ENCODE data around the gene NUB1. TPM values are rescaled to one million over a fixed set of nuclear protein-coding genes. Genes with fewer than 3 reads are reported as not detected.
A peak's percentile ranks its signal among the peaks of the same experiment; 100 is the strongest.

The NUB1 gene
- total and polyA plus RNA-seq, 12 donors: 22.5 to 127 (median 48.6) TPM

DNA sequence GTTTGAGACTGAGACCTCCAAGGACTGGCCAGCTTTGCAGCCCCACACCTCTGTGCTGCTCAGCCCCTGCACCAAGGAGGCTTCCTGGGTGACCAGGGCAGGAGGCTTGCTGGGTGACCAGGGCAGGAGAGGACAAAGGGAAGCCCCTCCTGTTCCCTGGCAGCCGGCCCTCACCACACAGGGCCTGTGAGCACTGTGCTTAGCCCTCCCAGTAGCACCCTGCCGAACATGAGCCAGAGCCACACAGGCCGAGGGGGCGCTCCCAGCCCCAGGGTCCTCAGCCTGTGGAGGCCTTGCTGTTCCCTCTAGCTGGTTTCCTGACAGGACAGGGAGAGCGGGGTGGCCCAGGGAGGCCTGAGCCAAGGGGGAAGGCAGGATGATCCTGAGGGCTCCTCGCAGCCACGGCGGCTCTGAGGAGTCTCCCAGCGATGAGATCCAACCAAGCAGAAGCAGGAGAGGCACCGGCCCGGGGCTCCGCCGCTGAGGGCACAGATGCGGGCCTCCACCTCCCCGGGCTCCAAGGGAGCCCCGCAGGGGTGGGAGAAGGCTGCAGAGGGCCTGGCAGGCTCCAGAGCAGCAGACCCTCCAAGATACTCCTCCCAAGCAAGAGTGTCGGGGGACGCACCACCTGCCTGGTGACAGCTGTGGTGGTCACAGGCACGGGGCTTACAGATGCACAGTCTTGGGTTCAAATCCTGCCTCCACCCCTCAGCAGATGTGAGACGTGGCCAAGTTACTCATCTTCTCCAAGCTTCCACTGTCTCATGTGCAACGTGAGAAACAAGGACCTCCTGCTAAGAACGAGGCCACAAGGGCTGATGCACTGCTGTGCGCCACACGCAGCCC lies 45.8 kb downstream of the NUB1 start:
- no peak overlapping the region for H3K4me3 ChIP-seq
- intact Hi-C loops (cut with DNase I): no loop called here
- no peaks in the 10 kb centered on the region for H3K36me3 ChIP-seq (replicated peaks in 1 of 2)
- H3K9me3 ChIP-seq (replicated peaks in 1 of 3): no peaks in the 10 kb centered on the region
- H3K4me1 ChIP-seq (replicated peaks in 1 of 2): peaks cover 0 to under 1% of the 10 kb centered on the region in 2 donors
- TF ChIP-seq, protein P1, sequence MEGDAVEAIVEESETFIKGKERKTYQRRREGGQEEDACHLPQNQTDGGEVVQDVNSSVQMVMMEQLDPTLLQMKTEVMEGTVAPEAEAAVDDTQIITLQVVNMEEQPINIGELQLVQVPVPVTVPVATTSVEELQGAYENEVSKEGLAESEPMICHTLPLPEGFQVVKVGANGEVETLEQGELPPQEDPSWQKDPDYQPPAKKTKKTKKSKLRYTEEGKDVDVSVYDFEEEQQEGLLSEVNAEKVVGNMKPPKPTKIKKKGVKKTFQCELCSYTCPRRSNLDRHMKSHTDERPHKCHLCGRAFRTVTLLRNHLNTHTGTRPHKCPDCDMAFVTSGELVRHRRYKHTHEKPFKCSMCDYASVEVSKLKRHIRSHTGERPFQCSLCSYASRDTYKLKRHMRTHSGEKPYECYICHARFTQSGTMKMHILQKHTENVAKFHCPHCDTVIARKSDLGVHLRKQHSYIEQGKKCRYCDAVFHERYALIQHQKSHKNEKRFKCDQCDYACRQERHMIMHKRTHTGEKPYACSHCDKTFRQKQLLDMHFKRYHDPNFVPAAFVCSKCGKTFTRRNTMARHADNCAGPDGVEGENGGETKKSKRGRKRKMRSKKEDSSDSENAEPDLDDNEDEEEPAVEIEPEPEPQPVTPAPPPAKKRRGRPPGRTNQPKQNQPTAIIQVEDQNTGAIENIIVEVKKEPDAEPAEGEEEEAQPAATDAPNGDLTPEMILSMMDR (IDR thresholded peaks at IDR 0.05): no peak
- TF ChIP-seq POLR2A (IDR thresholded peaks at IDR 0.05): no peak
- peak overlapping the region in 1 of 5 donors; percentile 4 for H3K27ac ChIP-seq
- H3K27me3 ChIP-seq: peaks cover 8% of the 10 kb centered on the region
- 85 to 94% (median 89%) methylated on average over 10 to 24 of the region's 24 CpGs for WGBS, 4 donors
- no peak for DNase-seq

DNA sequence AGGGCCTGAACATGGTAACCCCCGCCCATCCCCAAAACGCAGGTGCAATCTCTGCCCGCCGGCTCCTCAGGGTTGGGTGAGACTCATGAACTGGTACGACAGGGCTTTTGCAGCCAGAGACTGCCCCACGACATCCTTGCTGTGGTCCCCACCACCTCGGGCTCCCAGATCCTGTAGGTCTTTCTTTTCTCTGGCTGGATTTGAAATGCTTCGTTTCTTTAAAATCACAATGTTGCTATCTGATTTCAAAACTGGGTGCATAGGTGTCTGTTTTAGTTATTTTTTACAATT lies 46.3 kb downstream of the NUB1 start:
- 83 to 91% (median 87%) methylated on average over 7 to 8 of the region's 8 CpGs for WGBS, 4 donors
- TF ChIP-seq, protein P1 (IDR thresholded peaks at IDR 0.05): no peak

DNA sequence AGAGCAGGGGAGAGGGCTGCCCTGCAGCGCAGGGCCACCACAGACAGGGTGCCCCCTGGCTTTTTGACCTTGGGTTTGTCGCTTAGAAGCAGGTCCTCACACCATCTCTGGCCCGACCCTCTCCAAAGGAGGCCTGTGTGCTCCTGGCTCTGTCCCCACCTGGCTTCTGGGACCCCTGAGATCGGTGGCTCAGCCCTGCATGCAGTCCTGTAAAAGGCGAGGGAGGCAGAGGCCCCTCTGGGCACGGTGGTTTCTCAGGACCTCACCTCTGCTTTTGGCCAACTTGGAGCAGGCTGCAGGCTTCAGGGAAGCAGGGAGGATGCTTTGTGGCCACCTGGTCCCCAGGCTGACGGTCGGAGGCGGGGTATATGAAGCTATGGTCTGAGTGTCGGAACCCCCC lies 46.8 kb downstream of the NUB1 start:
- no peak for DNase-seq

More for the DNA sequence above, 46.3 kb downstream of the NUB1 start:
- Histone ChIP-seq H3K9me3 (replicated peaks in 1 of 3) (no peaks in the 10 kb centered on the region), H3K4me3 (no peak overlapping the region), H3K36me3 (replicated peaks in 1 of 2) (no peaks in the 10 kb centered on the region), H3K4me1 (replicated peaks in 1 of 2) (no peaks in the 10 kb centered on the region), H3K27me3 (peaks cover 2% of the 10 kb centered on the region), H3K27ac (no peak overlapping the region)
- no peak for DNase-seq
- intact Hi-C loops (cut with DNase I): no loop called here

DNA sequence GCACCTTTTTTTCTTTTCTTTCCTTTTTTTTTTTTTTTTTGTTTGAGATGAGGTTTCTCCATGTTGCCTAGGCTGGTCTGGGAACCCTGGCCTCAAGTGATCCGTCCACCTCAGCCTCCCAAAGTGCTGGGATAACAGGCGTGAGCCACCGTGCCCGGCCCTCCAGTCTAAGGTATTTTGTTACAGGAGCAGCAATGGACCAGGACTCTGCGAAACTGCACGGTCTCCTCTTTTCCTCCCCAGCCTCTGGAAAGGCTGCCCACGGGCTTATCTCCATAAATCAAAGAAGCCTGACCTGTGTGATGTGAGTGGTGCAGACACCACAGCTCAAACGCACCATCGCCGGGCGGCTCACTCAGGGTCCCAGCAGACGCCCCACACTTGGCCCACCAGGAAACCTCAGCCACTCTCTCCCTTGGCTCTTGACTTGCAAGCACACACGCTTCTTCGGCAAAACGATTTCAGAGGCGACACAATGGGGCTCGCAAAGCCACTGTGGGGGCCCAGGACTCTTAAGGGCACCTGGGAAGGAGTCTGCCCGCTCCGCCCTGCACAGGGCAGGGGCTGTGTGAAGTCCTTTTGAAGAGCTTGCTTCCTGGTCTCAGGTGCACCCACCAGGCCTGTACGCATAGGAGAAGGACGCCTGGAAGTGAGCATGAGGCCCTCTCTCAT lies 47.6 kb downstream of the NUB1 start:
- H3K4me3 ChIP-seq: no peak overlapping the region
- no peaks in the 10 kb centered on the region for H3K9me3 ChIP-seq (replicated peaks in 1 of 3)
- no peaks in the 10 kb centered on the region for H3K4me1 ChIP-seq (replicated peaks in 1 of 2)
- H3K36me3 ChIP-seq (replicated peaks in 1 of 2): no peaks in the 10 kb centered on the region
- intact Hi-C loops (cut with DNase I): no loop called here
- 82 to 94% (median 91%) methylated on average over 17 to 21 of the region's 21 CpGs for WGBS, 4 donors
- no peak for DNase-seq
- TF ChIP-seq POLR2A (IDR thresholded peaks at IDR 0.05): no peak
- TF ChIP-seq, protein P1 (IDR thresholded peaks at IDR 0.05): no peak
- no peak overlapping the region for H3K27ac ChIP-seq
- no peaks in the 10 kb centered on the region for H3K27me3 ChIP-seq

More for the DNA sequence above, 46.8 kb downstream of the NUB1 start:
- H3K4me3 ChIP-seq: no peak overlapping the region
- H3K4me1 ChIP-seq (replicated peaks in 1 of 2): no peaks in the 10 kb centered on the region
- WGBS, 4 donors: 80 to 92% (median 87%) methylated on average over 1 to 10 of the region's 10 CpGs
- no peak overlapping the region for H3K27ac ChIP-seq
- H3K9me3 ChIP-seq (replicated peaks in 1 of 3): no peaks in the 10 kb centered on the region
- intact Hi-C loops (cut with DNase I): no loop called here
- no peaks in the 10 kb centered on the region for H3K27me3 ChIP-seq
- TF ChIP-seq, protein P1 (IDR thresholded peaks at IDR 0.05): no peak
- TF ChIP-seq POLR2A (IDR thresholded peaks at IDR 0.05): no peak
- H3K36me3 ChIP-seq (replicated peaks in 1 of 2): no peaks in the 10 kb centered on the region
